OCI-LY7 (cell line): Measurements from ENCODE around the gene AKT1. TPM values are rescaled to one million over a fixed set of nuclear protein-coding genes. Genes with fewer than 3 reads are reported as not detected.

Source experiments
- BruUV-seq: library from RNA; stranded (reverse); fragments of 400-500 nt; replicated peaks from 2 replicates; lab custom pipeline; 2021; lab: Mats Ljungman, UMichigan
- CTCF ChIA-PET: fragments of 300-600 bp; sonication (Branson Sonifier 250); formaldehyde crosslinking; loops from one replicate; lab custom pipeline; 2022; ENCODE audit warnings: antibody characterized with exemption; ENCODE audit not compliant: unreplicated experiment; lab: Charles Lee
- POLR2A ChIA-PET: fragments of 300-600 bp; sonication (Branson Sonifier 250); formaldehyde crosslinking; loops from one replicate; lab custom pipeline; 2022; ENCODE audit warnings: antibody characterized with exemption; lab: Charles Lee
- DNase-seq: peaks from one replicate; pipeline ENCODE4 v3.0.0-alpha.2; 2015; ENCODE audit warnings: low spot score
- H2AFZ ChIP-seq: fragments of 200-600 bp; sonication (generic), shearing (Covaris generic); 2 replicates; pipeline ENCODE4 v1.6.1; 2014; ENCODE audit warnings: mild to moderate bottlenecking, antibody characterized with exemption, low read length, moderate library complexity
- H3K27ac ChIP-seq: fragments of 200-600 bp; sonication (generic); 2 replicates; pipeline ENCODE4 v1.5.1; 2014; ENCODE audit warnings: mixed run types, low read depth, mild to moderate bottlenecking, moderate library complexity, low read length, inconsistent platforms; ENCODE audit not compliant: poor library complexity, severe bottlenecking
- H3K36me3 ChIP-seq: fragments of 200-600 bp; sonication (generic); 2 replicates; pipeline ENCODE4 v1.6.1; 2014; ENCODE audit warnings: mild to moderate bottlenecking, antibody characterized with exemption, low read length, moderate library complexity, mixed read lengths; ENCODE audit not compliant: insufficient read depth
- H3K4me1 ChIP-seq: fragments of 200-600 bp; sonication (generic); 2 replicates; pipeline ENCODE4 v1.5.1; 2014; ENCODE audit warnings: mild to moderate bottlenecking, low read length; ENCODE audit not compliant: insufficient read depth, poor library complexity, severe bottlenecking
- H3K4me2 ChIP-seq: fragments of 200-600 bp; sonication (generic); 2 replicates; pipeline ENCODE4 v1.6.1; 2014; ENCODE audit warnings: mild to moderate bottlenecking, low read length
- H3K4me3 ChIP-seq: fragments of 200-600 bp; sonication (generic); 2 replicates; pipeline ENCODE4 v1.5.1; 2014; ENCODE audit warnings: mild to moderate bottlenecking, low read depth, low read length; ENCODE audit not compliant: poor library complexity, severe bottlenecking
- H3K79me2 ChIP-seq: fragments of 200-600 bp; sonication (generic); 2 replicates; pipeline ENCODE4 v1.6.1; 2016; ENCODE audit warnings: low read depth, mild to moderate bottlenecking, low read length, moderate library complexity, mixed read lengths; ENCODE audit not compliant: insufficient read depth
- H3K9me2 ChIP-seq: fragments of 200-600 bp; sonication (generic); 2 replicates; pipeline ENCODE4 v1.6.1; 2016; ENCODE audit warnings: mild to moderate bottlenecking, low read length, mixed read lengths; ENCODE audit not compliant: insufficient read depth
- H3K9me3 ChIP-seq: fragments of 200-600 bp; sonication (generic); 2 replicates; pipeline ENCODE4 v1.6.1; 2014; ENCODE audit warnings: mild to moderate bottlenecking, mixed run types, low read length, mixed read lengths
- H4K20me1 ChIP-seq: fragments of 200-600 bp; sonication (generic); 2 replicates; pipeline ENCODE4 v1.6.1; 2014; ENCODE audit warnings: mild to moderate bottlenecking, antibody characterized with exemption, low read length, moderate library complexity, mixed read lengths; ENCODE audit not compliant: insufficient read depth
- CTCF ChIP-seq: fragments of 200-600 bp; sonication (generic); conservative IDR thresholded peaks from 2 replicates; pipeline ENCODE4 v1.5.1; 2014; ENCODE audit warnings: mild to moderate bottlenecking, antibody characterized with exemption, low read length, moderate library complexity, mixed read lengths
- EZH2phosphoT487 ChIP-seq: fragments of 200-600 bp; sonication (generic); IDR thresholded peaks from 2 replicates; pipeline ENCODE4 v1.6.1; 2018; ENCODE audit warnings: low read depth, borderline replicate concordance, mild to moderate bottlenecking, mixed run types, antibody characterized with exemption, low read length, moderate library complexity, mixed read lengths
- intact Hi-C: fragments of 100-400 bp; cut with micrococcal nuclease; formaldehyde crosslinking; loops from one replicate; pipeline ENCODE4 v1.10.0; 2022; ENCODE audit not compliant: unreplicated experiment
- total RNA-seq, 2 experiments: library from RNA; depleted of rRNA in 1 of 2; stranded (reverse); fragments of >200 nt in 1 of 2; shearing (Covaris generic) in 1 of 2; gene quantifications; 2 replicates each; pipeline ENCODE4 v1.2.3, GENCODE V29; 2014 to 2022

AKT1 gene
- total RNA-seq, 2 experiments from 2014 or later: 75.4 to 108 TPM

- intact Hi-C loops: no loop called here
- no peak for TF ChIP-seq EZH2phosphoT487
- TF ChIP-seq CTCF: no peak
- H3K4me2 ChIP-seq: no peak overlapping the region
- CTCF ChIA-PET: no interaction called here
- H4K20me1 ChIP-seq: no peaks in the 10 kb centered on the region
- no peak overlapping the region for H2AFZ ChIP-seq
- BruUV-seq: no TSS peak
- no peak for DNase-seq
- H3K27ac ChIP-seq: no peak overlapping the region
- H3K36me3 ChIP-seq: no peaks in the 10 kb centered on the region
- no peaks in the 10 kb centered on the region for H3K9me3 ChIP-seq
- H3K4me3 ChIP-seq: no peak overlapping the region
- H3K79me2 ChIP-seq: no peaks in the 10 kb centered on the region
- no peaks in the 10 kb centered on the region for H3K9me2 ChIP-seq
- H3K4me1 ChIP-seq: no peaks in the 10 kb centered on the region
- POLR2A ChIA-PET: no interaction called here
Measured at GRCh38 chr14:104734601-104734990, 61.0 kb downstream of the AKT1 start.

GRCh38 chr14:104734051-104734587 is 61.4 kb downstream of the AKT1 start:
- Histone ChIP-seq H3K4me2 (no peak overlapping the region), H3K27ac (no peak overlapping the region), H3K4me3 (no peak overlapping the region), H3K9me2 (no peaks in the 10 kb centered on the region), H3K4me1 (no peaks in the 10 kb centered on the region), H3K79me2 (no peaks in the 10 kb centered on the region), H4K20me1 (no peaks in the 10 kb centered on the region), H2AFZ (no peak overlapping the region), H3K36me3 (no peaks in the 10 kb centered on the region), H3K9me3 (no peaks in the 10 kb centered on the region)
- BruUV-seq: no TSS peak
- POLR2A ChIA-PET: no interaction called here
- intact Hi-C loops: no loop called here
- DNase-seq: no peak
- no peak for TF ChIP-seq EZH2phosphoT487
- no peak for TF ChIP-seq CTCF
- CTCF ChIA-PET: no interaction called here

GRCh38 chr14:104732931-104733681 is 62.4 kb downstream of the AKT1 start:
- DNase-seq: no peak
- H2AFZ ChIP-seq: no peak overlapping the region
- CTCF ChIA-PET: interaction anchor here (0.6 kb wide), 1 partner anchor 195 kb away, joined by 8 read pairs; no protein-coding TSS in a partner anchor

More at GRCh38 chr14:104732931-104733681, 62.4 kb downstream of the AKT1 start:
- Histone ChIP-seq H4K20me1 (no peaks in the 10 kb centered on the region), H3K36me3 (no peaks in the 10 kb centered on the region), H3K79me2 (no peaks in the 10 kb centered on the region), H3K4me2 (no peak overlapping the region), H3K4me1 (no peaks in the 10 kb centered on the region), H3K27ac (no peak overlapping the region), H3K9me2 (no peaks in the 10 kb centered on the region), H3K4me3 (no peak overlapping the region), H3K9me3 (no peaks in the 10 kb centered on the region)
- no peak for TF ChIP-seq EZH2phosphoT487
- no peak for TF ChIP-seq CTCF
- intact Hi-C loops: no loop called here
- no TSS peak for BruUV-seq
- POLR2A ChIA-PET: no interaction called here
